ENCODE measurements around the gene MMP26. TPM values are rescaled to one million over a fixed set of nuclear protein-coding genes. Genes with fewer than 3 reads are reported as not detected.

MMP26 gene
- polyA plus RNA-seq, 1 experiment, result not detected

DNA sequence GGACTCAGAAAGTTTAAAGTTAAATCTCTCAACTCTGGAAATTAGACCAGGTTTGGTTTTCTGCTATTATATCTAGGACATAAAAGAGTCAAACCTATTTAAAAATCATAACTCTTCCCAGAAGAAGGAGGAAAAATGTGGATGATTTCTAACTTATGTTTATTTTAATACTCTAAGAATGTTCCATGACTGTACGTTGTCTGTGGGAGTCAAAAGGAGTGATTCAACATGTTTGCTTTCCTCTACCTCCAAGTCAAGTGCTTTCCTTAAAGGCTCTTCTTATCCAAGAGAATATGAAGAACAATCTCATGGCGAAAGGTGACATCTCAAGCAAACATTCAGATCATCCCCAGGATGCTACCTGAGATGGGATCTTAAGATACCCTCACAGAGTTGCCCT, 39.2 kb upstream of the MMP26 start:
- CTCF ChIA-PET, result no interaction called here
- DNase-seq (ENCODE audit: low read depth), result no peak
- TF ChIP-seq, protein P1, sequence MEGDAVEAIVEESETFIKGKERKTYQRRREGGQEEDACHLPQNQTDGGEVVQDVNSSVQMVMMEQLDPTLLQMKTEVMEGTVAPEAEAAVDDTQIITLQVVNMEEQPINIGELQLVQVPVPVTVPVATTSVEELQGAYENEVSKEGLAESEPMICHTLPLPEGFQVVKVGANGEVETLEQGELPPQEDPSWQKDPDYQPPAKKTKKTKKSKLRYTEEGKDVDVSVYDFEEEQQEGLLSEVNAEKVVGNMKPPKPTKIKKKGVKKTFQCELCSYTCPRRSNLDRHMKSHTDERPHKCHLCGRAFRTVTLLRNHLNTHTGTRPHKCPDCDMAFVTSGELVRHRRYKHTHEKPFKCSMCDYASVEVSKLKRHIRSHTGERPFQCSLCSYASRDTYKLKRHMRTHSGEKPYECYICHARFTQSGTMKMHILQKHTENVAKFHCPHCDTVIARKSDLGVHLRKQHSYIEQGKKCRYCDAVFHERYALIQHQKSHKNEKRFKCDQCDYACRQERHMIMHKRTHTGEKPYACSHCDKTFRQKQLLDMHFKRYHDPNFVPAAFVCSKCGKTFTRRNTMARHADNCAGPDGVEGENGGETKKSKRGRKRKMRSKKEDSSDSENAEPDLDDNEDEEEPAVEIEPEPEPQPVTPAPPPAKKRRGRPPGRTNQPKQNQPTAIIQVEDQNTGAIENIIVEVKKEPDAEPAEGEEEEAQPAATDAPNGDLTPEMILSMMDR (IDR thresholded peaks at IDR 0.05; ENCODE audit: insufficient read depth, low read depth, low read length), result no peak
- H3K4me3 ChIP-seq (ENCODE audit: low read depth, low read length), result no peak overlapping the region
- no peaks in the 10 kb centered on the region for H3K27me3 ChIP-seq (ENCODE audit: control insufficient read depth, insufficient read depth, low read length)
- H3K36me3 ChIP-seq (ENCODE audit: control insufficient read depth, insufficient read depth, low read length), result no peaks in the 10 kb centered on the region
- POLR2A ChIA-PET, result no interaction called here

GRCh38 chr11:4671741-4672140, 32.8 kb upstream of the MMP26 start:
- Histone ChIP-seq H3K4me3 (ENCODE audit: low read depth, low read length) (no peak overlapping the region), H3K27me3 (ENCODE audit: control insufficient read depth, insufficient read depth, low read length) (no peaks in the 10 kb centered on the region), H3K36me3 (ENCODE audit: control insufficient read depth, insufficient read depth, low read length) (no peaks in the 10 kb centered on the region)
- TF ChIP-seq, protein P1 (IDR thresholded peaks at IDR 0.05; ENCODE audit: insufficient read depth, low read depth, low read length), result no peak
- CTCF ChIA-PET, result no interaction called here
- POLR2A ChIA-PET, result interaction anchor here (0.7 kb wide), 1 partner anchor 35 kb away, joined by 3 read pairs; no protein-coding TSS in a partner anchor
- DNase-seq (ENCODE audit: low read depth), result no peak

DNA sequence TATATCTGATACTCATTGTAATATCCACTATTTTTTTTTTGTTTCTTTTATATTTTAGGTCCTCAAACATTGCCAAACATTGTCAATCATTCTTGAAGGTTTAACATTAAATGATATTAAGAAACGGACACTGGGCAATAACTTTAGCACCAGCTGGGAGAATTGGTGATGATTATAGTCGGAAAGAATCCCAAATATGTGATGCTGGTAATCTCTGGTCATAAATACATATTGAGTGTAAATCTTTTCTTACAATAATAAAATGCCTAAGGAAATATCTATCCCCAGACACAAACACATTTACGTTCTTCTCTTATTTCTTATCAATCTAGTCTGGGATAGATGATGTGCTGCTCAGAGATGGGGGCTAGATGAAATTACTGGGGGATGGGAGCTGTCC, 32.1 kb upstream of the MMP26 start:
- ChIA-PET CTCF (no interaction called here), POLR2A (interaction anchor here (0.7 kb wide), 1 partner anchor 36 kb away, joined by 3 read pairs; no protein-coding TSS in a partner anchor)

DNA sequence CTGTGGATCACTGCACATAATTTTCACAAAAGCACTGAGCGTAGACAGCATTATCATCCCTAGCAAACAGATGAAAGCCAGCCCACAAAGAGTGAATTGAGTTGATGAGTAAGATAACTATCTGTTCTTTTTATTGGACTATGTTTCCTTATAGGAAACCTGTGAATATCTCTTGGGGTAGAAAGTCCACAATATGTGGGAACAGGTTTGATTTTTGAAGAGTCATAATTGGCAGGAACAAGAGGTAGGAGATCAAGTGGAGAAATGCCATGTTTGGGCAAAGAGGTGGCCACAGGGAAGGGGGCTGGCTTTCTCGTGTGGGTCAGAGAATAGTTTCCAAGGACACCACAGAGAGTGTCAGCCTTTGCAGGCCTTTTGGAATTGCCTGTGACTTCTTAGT, 30.8 kb upstream of the MMP26 start:
- POLR2A ChIA-PET, result no interaction called here
- H3K27me3 ChIP-seq (ENCODE audit: control insufficient read depth, insufficient read depth, low read length), result no peaks in the 10 kb centered on the region
- TF ChIP-seq, protein P1 (IDR thresholded peaks at IDR 0.05; ENCODE audit: insufficient read depth, low read depth, low read length), result no peak
- H3K4me3 ChIP-seq (ENCODE audit: low read depth, low read length), result no peak overlapping the region
- CTCF ChIA-PET, result no interaction called here
- H3K36me3 ChIP-seq (ENCODE audit: control insufficient read depth, insufficient read depth, low read length), result no peaks in the 10 kb centered on the region
- no peak for DNase-seq (ENCODE audit: low read depth)

More for the DNA sequence above, 32.1 kb upstream of the MMP26 start:
- no peaks in the 10 kb centered on the region for H3K27me3 ChIP-seq (ENCODE audit: control insufficient read depth, insufficient read depth, low read length)
- no peak for DNase-seq (ENCODE audit: low read depth)
- no peak overlapping the region for H3K4me3 ChIP-seq (ENCODE audit: low read depth, low read length)
- H3K36me3 ChIP-seq (ENCODE audit: control insufficient read depth, insufficient read depth, low read length), result no peaks in the 10 kb centered on the region
- TF ChIP-seq, protein P1 (IDR thresholded peaks at IDR 0.05; ENCODE audit: insufficient read depth, low read depth, low read length), result no peak

GRCh38 chr11:4677948-4678347, 26.6 kb upstream of the MMP26 start:
- H3K27me3 ChIP-seq (ENCODE audit: control insufficient read depth, insufficient read depth, low read length), result no peaks in the 10 kb centered on the region
- CTCF ChIA-PET, result no interaction called here
- TF ChIP-seq, protein P1 (IDR thresholded peaks at IDR 0.05; ENCODE audit: insufficient read depth, low read depth, low read length), result no peak
- POLR2A ChIA-PET, result no interaction called here
- no peak for DNase-seq (ENCODE audit: low read depth)
- H3K36me3 ChIP-seq (ENCODE audit: control insufficient read depth, insufficient read depth, low read length), result no peaks in the 10 kb centered on the region
- no peak overlapping the region for H3K4me3 ChIP-seq (ENCODE audit: low read depth, low read length)
